Measurements from ENCODE around the gene ALG5.

Gene ALG5, protein sequence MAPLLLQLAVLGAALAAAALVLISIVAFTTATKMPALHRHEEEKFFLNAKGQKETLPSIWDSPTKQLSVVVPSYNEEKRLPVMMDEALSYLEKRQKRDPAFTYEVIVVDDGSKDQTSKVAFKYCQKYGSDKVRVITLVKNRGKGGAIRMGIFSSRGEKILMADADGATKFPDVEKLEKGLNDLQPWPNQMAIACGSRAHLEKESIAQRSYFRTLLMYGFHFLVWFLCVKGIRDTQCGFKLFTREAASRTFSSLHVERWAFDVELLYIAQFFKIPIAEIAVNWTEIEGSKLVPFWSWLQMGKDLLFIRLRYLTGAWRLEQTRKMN

DNA sequence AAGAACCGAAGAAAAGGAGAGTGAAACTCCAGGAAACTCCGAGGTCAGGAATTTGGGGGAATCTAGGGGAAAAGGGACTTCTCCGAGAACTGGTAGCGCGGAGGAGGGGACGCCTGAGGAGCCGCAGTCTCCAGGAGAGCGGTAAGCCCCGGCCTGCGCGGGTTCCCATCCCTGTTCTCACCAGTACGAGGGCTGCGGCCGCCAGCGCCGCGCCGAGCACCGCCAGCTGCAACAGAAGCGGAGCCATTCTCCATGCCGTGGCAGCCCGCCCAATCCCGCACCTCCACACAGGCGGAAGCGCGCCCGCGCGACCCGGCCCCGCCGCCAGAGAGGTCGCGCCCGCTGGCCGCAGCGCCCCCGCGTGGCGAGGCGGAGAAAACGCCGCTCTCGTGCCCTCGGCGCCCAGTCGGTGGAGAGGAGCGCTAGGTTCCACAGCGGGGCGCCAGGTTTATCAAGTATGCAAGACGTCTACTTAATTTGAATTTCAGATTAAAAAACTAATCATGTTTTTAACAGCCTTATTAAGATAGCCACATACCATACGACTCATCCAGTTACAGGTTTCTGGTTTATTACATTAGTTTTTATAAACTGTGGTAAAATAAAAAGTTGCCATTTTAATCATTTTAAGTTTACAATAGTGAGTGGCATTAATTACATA, at the start of gene ALG5:
ALG5 (minus strand) TSS at position 287 of the 661 bp plus-strand sequence; CDS start at position 247, 40 bp downstream.
- DNase-seq = peak; percentile 44

DNA sequence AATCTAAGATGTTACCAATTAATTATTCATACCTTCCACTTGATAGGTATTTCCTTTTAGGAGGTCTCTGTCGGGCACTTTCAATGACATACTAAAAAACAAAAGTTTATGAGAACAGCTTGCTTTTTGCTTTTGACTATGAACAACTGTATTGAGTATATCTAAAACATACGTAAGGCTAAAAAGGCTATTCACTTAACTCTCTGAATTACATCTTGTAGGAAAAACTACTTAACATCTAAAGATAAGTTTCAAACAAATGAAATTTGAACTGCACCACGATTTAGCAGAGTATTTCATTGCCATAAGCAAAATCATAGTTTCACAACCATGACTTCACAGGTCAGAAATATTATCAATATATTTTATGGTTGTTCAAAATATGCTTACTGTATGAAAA, 48.7 kb upstream of the ALG5 start:
- no peak for DNase-seq

DNA sequence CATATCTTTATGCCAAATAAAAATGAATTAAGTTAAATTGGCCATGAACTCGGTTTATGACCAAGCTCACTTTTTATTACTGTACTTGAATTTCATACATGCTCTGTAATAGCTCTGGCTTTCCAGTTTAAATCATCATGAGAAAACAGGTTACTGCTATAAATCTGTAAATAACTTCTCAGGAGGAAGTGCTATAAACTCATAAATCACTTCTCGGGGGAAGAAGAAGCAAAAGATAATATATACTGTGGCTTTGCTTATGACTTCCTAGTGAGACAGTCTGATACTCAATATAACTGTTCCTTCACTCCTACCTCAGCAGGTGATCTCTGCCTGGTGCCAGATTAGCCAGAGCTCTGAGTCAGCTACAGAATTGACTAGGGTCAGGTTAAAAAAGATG, 47.9 kb upstream of the ALG5 start:
- no peak for DNase-seq

DNA sequence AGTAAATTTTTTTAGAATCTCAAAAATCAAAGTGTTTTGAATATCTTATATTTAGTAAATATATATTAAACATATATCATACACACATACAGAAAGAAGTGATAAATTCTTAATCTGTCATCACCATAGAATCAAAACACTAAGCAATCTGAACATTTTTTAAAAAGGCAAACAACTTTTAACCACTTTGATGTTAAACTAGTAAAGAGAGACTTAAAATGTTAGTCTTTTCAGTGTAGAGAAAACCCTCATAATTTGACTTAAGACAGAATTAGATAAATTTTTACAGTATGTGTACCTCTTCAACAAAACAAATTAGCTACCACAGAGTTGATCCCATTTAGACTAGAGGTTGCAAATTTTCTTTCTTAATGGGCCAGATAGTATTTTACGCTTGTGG, 46.9 kb upstream of the ALG5 start:
- no peak for DNase-seq

DNA sequence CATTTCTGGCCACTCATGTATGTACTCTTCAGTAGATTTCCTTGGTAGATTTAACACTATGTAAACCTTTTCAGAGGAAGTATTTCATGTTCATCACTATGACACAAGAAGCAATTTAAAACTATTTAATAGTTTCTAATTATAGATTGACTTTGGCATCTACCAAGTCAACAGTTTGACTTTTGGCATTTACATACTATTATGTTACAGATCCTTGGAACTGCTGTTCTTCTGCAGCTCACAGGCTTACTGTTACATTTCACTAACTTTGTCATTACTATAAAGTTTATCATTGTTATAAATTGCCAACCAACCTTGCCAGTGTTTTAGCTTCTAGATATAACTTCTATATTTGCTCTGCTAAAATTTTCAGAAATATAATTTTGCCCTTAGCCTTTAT, 41.6 kb upstream of the ALG5 start:
- DNase-seq = no peak

DNA sequence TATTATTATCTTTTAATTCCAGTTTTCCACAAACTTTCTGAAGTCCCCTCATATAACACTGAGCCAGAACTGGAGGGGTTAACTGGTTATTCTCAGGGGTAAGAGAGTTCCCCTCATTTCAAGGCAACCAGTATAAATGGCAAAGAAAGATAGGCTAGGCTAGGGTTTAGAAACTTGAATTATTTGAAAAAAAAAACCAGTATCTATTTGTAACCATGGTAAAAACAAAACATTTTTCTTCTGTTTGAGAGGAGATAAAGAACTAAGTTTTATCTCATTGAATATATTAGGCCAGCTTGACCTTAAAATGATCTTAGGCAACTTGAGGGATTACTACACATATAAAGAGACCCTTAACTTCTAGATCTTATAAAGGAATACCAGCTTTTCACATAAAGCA, 40.8 kb upstream of the ALG5 start:
- DNase-seq = no peak

DNA sequence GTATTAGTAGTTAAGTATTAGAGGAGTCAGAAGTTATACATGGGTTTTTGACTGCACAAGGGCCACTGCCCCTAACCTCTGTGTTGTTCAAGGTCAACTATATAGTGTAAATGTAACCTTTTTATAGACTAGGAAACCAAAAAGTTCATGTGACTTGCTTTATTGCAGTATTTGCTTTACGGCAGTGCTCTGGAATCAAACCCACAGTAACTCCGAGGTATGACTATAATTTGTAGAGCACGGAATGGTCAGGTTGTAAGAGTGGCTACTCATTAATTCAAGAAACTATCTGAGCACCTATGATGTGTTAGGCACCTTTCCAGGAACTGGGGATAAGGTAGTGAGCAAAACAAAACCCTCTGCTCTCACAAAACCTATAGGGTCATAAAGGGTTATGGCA, 38.1 kb upstream of the ALG5 start:
- no peak for DNase-seq

DNA sequence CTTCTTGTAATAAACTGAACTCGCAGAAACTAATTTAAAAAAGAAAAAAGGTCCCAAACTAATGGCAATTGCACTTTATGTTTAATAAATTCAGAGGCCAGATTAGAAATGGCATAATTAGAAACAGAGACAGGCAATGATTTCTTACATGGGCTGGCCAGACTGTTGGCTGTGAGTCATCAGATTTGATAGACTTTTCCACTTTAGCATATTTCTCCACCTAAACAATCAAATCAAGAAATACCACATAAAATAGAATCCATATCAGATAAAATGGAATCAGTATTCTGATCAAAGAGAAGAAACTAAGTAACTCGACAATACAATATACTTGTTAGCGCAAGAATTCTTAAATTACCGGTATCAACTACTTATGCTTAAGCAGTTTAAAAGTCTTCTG, 30.5 kb upstream of the ALG5 start:
- DNase-seq = no peak

DNA sequence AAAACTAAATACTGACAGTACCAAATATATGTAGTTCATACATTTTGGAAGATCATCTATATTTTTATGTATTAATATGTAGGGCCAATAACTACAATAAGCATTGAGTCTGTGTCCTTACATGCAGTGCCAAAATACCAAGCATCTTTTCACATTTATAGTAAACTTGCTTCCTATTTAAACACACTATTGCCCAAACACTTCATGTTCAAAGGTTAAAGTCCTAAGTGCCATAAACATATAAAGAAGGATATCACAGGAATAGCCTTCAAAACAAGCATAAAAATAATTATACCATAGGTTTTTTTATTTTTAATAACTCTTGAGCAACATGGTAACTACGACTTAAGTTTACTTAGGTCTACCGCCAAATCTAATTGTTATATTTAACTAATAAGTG, 28.5 kb upstream of the ALG5 start:
- no peak for DNase-seq

DNA sequence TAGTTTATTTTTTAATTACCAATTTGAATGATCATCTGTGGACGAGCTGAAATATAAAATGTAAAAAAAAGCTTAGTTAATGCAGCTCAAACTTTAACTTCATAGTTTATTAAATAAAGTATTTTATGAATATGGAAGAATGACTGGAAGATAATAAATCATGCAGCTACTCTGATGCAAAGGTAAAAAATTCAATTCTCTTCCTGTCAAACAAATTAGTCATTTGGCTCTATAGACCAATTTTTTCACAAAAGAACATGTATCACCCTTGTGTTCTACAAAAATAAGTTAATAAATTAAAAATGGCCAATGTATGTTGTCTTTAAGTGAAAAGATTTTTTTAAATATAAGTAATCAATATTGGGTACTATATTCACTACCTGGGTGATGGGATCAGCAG, 27.6 kb upstream of the ALG5 start:
- DNase-seq = no peak

DNA sequence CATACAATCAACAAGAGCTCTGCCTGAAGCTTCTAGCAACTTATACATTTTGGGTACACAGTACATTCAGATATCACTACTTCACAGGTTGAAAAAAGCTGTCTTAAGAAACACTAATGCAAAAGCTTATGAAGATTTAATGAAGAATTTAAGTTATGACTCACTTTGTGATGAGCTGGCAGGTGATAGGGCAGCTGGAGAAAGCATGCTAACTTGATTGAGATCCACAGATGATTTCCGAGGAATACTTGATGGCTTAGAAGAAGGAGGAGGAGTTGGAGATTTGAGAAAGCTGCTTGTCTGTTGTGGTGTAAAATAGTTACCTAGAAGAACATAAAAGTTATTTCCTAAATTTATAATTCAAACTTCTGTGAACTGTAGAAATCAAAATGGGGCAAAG, 24.7 kb upstream of the ALG5 start:
- DNase-seq = no peak

DNA sequence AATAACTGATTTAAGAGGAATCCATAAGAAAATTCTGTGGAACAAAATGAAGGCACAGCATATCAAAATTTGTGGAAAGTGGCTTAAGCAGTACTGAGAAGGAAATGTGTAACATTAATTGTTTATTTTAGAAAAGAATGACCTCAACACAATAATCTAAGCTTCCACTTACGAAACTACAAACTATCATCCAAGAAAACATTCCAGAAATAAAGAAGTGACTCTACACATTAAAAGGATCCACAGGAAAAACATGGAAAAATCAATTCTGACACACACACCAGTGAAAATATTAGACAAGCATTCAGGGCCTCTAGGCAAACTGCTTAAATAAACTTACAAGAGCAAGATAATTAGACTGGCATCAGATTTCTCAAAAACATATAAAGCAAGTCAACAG, 15.5 kb upstream of the ALG5 start:
- DNase-seq = no peak

DNA sequence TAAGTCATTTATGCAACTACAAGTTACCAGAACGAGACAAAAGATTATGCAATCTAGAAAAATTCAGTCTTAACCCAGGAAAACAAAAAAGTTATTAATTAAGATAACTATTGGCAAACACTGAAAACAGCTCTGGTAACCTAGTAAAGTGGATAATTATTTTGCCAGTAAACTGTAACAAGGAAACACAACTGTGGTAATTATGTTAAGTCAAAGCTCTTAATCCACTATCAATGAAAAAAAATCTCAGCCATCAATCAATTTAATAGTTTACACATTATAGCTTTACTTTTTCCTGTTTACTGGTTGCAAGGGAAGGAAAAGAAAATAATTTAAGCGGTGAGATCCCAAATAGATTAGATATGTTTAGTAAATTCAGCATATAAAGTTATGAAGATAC, 12.6 kb upstream of the ALG5 start:
- DNase-seq = no peak

DNA sequence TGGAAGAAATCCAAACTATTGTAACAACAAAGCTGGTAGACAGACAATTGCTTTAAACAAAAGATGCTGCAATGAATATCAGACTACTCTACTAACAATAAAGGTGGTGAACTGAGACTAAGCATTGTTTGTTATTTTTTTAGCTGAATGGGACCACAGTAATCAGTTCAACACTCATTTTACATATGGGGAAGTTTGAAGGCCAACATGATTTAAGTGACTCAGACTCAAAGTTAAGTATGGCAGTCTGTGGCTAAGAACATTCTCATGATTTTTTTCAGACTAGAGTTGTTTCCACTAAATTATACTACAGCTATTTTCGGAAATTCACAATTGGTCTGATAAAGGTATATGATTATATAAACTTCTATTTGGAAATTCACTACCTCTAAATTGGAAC, 11.9 kb upstream of the ALG5 start:
- DNase-seq = no peak

DNA sequence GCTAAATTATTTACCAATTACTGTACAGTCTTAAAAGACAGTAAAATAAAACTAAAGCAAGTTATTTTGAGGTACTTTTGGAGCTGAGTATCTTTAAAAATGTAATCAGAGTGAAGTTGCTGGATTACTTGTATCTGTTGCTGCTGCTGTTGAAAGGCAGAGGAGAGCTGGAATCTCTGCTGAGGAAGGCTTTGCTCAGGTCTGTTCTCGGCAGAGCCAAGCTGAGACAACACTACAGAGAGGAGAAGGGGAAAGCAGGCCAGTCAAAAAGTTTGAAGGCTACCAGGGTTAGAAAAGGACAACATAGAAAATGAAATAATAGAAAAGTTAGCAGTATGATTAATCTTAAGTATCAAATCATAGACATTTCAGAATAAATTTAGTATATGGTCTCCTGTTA, 11.3 kb upstream of the ALG5 start:
- DNase-seq = no peak

DNA sequence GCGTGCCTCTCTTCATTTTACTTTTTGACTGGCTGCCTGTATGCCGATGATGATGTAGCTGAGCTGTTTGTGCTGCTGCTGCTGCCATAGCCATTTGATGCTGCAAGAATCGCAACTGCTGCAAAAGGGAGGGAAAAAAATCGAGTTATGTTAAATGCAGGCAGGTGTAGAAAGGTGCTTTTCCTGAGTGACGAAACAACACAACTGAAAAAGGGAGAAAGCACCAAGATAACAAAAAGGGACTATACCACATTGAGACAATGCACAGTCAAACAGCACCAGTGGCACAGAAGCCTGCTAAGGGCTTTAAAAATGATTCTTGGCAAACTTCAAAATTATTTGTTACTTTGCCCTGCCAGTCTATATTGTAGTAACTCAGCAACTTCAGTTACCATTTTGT, 10.6 kb upstream of the ALG5 start:
- no peak for DNase-seq

DNA sequence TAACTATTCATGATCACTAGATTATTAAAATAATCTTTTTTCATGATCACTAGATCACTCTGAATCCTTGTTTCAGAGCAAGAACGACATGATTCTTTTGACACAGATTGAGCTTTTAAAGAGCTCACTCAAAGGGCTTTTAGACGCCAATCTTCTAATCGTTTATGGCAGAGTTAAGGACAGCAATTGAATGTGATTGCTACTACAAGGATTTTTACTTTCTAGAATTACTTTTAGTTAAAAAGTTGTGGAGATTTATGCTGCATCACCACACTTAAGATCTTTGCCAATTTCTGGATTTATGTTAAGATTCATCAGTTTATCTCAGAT, 2.7 kb upstream of the ALG5 start:
- DNase-seq = no peak

DNA sequence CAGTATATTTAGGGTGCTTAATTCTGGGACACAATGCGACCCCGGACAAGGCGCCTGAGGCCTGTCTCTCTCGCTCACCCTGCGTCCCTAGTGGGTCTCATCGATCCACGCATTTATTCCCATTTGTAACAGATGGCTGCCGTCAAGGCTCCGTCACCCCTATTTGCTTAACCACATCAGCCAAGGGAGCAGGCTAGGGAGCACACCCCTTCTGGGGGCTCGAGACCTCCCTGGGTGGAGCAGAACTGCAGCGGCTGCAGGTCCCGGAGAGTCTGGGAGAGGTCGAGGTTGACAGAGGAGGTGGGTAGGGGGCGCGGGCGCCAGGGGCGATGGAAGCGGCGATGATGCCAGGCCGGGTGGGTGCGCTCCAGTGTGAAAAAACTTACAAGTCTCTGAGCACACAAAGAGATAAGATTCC, 507 bp downstream of the ALG5 start:
- DNase-seq = no peak

DNA sequence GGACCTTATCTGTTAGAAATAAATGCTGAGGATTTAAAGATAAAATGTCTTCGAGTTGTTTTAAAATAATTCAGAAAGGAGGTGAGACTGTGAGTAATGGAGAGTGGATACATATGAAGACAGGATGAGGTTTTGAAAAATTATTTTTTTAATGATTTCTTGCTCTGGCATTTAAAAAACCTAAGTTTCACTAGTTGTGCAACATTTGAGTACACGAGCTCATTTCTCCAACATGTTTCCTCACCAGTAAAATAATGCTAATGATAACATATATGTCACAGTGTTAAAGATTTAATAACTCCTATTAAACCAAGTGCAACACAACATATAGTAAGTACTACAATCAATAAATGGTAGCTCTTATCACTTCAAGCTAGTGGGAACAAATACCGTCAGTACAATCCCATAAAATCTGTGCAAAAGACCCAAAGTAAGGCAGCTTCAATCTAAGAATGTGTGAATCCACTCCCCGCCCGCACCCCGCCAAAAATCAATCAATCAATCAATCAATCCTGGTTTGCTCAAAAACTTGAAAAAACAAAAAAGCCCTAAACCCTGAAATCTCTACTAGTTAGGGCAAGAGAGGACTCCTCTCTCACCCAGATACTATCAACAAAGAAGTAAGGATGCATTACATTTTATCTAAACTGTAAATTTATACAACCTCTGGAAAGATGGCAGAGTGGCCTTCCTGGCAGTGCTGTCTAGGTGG, 1.3 kb downstream of the ALG5 start:
- no peak for DNase-seq

DNA sequence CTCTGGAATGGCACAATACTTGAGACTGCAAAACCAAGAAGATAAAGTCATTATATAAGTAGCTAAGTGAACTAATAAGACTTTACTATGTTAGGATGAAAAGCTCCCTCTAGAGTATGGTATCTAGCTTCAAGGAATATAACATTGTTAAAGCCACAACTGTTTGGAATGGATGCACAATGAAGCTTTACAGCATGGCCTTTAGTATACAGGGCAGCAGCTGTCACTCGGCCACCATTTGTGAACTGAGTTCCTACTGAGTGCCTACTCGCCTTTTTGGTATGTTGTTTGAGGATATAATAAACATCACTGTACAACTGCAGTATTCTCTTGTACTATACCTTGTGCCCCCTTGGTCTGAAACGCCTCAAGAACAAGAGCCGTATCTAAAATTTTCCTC, 6.8 kb downstream of the ALG5 start:
- DNase-seq = no peak

DNA sequence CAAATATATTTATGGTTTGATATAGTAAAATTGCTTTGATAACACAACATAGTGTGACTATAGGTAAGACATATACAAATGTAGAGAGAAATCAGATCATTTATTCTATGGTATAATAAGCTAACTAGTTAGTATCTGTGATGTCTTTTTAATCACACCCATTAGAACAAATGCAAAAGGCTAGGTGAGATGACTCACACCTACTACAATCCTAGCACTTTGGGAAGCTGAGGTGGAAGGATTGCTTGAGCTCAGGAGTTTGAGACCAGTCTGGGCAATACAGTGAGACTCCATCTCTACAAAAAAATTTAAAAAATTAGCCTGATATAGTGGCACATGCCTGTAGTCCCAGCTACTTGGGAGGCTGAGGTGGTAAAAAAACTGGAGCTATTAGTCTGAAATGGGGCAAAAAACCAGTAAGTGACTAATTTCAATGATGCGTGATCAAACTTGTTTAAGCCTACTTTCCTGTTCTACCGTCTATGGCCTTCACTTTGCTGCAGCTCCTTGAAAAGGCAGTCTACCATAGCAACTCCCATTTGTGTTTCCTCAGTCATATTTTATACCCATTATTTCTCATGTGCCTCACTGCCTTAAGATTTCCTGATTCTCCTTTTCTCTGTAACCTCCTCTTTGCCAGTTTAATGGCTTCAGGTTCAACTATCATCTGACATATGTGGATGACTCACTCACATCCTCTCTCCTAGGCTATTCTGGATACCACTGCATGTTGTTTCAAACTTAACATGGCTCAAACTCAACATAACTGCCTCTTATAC, 12.5 kb downstream of the ALG5 start:
- DNase-seq = no peak

DNA sequence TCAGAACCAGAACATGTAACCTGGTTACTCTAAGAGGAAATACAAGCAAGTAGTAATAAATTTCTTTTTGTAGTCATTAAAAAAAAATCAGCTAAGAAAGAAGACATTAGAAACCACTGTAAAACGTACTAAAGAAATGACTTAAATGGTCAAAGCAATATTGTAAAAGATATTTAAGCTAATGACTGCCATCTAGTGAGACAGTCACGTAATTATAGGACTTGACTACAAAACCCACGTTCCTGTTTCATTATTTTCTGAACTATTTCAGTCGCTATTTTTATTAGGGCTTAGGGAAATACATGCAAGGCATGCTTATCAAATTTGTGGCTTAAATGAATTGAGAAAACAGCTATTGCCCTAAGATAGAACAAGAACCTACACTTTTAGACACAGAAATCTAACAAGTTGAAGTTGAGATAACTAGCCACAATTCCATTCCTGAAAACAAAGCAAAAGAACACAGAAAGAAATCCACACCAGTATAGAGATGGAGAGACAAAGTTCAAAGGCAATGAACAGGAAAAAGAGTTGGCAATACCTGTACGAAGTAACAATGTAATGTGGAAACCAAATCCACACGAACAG, 17.9 kb downstream of the ALG5 start:
- peak; percentile 9 for DNase-seq

DNA sequence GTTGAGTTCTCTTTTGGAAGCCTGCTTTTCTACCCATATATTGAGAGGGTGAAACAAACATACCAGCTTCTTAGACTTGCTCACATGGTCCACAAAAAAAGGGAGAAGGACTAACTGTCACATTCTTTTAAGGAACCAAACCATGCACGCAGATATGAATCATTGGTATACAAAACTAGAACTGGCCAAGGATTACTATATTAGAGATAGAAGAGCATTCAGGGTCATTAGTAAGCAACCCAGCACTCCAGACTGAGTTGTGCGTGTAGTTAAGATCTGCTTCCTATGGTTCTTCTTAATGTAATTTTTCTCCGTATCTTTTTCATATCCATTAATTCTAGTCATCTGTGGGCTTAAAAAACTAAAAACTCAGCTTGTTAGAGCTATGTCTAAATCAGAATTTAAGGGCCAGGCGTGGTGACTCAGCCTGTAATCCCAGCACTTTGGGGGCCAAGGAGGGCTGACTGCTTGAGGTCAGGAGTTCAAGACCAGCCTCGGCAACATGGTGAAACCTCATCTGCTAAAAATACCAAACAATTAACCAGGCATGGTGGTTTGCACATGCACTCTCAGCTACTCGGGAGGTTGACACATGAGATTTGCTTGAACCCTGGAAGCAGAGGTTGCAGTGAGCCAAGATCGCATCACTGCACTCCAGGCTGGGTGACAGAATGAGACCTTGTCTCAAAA, 19.6 kb downstream of the ALG5 start:
- DNase-seq = no peak

Measured in SIG-M5 (cell line).